Measurements from ENCODE around the gene MRPL41. TPM values are rescaled to one million over a fixed set of nuclear protein-coding genes. Genes with fewer than 3 reads are reported as not detected.
"Not testable (repeated sequence)": the region's sequence is repeated elsewhere in the genome, so short reads cannot be mapped to it uniquely, and the experiment has no call there.

MRPL41 gene
- total and polyA plus RNA-seq, 2 donors from 2014 or later, result 47.3 to 150 TPM

GRCh38 chr9:137530331-137530730 lies 21.3 kb upstream of the MRPL41 start:
- no peak overlapping the region for H3K27ac ChIP-seq (ENCODE audit: low read depth in 2 of 2, low read length in 2 of 2)
- no peak overlapping the region for H3K9ac ChIP-seq (ENCODE audit: low read length in 3 of 3)
- TF ChIP-seq CTCF (IDR thresholded peaks at IDR 0.05; ENCODE audit: borderline replicate concordance, extremely low read depth, insufficient read depth), result no peak
- FAIRE-seq (no peak), DNase-seq (no peak)
- H3K4me1 ChIP-seq (ENCODE audit: control insufficient read depth in 2 of 3, insufficient read depth in 2 of 3, low read depth in 1 of 3, low read length in 3 of 3), result peaks cover 0 to 9% (median 0%) of the 10 kb centered on the region in 3 donors
- intact Hi-C loops (cut with DNase I), result no loop called here
- no peaks in the 10 kb centered on the region for H3K27me3 ChIP-seq (ENCODE audit: control insufficient read depth, insufficient read depth, low read length)
- H3K9me3 ChIP-seq (ENCODE audit: control insufficient read depth in 2 of 3, insufficient read depth in 1 of 3, low read length in 3 of 3), result no peaks in the 10 kb centered on the region
- H3K4me3 ChIP-seq (ENCODE audit: low read length in 3 of 3), result no peak overlapping the region
- no peaks in the 10 kb centered on the region for H3K36me3 ChIP-seq (ENCODE audit: control insufficient read depth in 2 of 3, insufficient read depth in 3 of 3, low read length in 3 of 3)

- Histone ChIP-seq H3K9me3 (ENCODE audit: control insufficient read depth in 2 of 3, insufficient read depth in 1 of 3, low read length in 3 of 3) (no peaks in the 10 kb centered on the region), H3K4me3 (ENCODE audit: low read length in 3 of 3) (no peak overlapping the region), H3K27me3 (ENCODE audit: control insufficient read depth, insufficient read depth, low read length) (no peaks in the 10 kb centered on the region), H3K27ac (ENCODE audit: low read depth in 2 of 2, low read length in 2 of 2) (no peak overlapping the region), H3K4me1 (ENCODE audit: control insufficient read depth in 2 of 3, insufficient read depth in 2 of 3, low read depth in 1 of 3, low read length in 3 of 3) (peaks cover 0 to 9% (median 0%) of the 10 kb centered on the region in 3 donors), H3K36me3 (ENCODE audit: control insufficient read depth in 2 of 3, insufficient read depth in 3 of 3, low read length in 3 of 3) (no peaks in the 10 kb centered on the region), H3K9ac (ENCODE audit: low read length in 3 of 3) (no peak overlapping the region)
- intact Hi-C loops (cut with DNase I), result no loop called here
- no peak for FAIRE-seq
- no peak for TF ChIP-seq CTCF (IDR thresholded peaks at IDR 0.05; ENCODE audit: borderline replicate concordance, extremely low read depth, insufficient read depth)
- DNase-seq, result peak in 1 of 5 donors; percentile 39
These were observed 20.4 kb upstream of the MRPL41 start for GRCh38 chr9:137531099-137531765.

GRCh38 chr9:137532891-137533468 lies 18.7 kb upstream of the MRPL41 start:
- H3K9ac ChIP-seq (ENCODE audit: low read length in 3 of 3); H3K9me3 ChIP-seq (ENCODE audit: control insufficient read depth in 2 of 3, insufficient read depth in 1 of 3, low read length in 3 of 3); H3K4me1 ChIP-seq (ENCODE audit: control insufficient read depth in 2 of 3, insufficient read depth in 2 of 3, low read depth in 1 of 3, low read length in 3 of 3); H3K27ac ChIP-seq (ENCODE audit: low read depth in 2 of 2, low read length in 2 of 2); FAIRE-seq; H3K4me3 ChIP-seq (ENCODE audit: low read length in 3 of 3); H3K36me3 ChIP-seq (ENCODE audit: control insufficient read depth in 2 of 3, insufficient read depth in 3 of 3, low read length in 3 of 3); H3K27me3 ChIP-seq (ENCODE audit: control insufficient read depth, insufficient read depth, low read length); DNase-seq; intact Hi-C loops (cut with DNase I): not testable (repeated sequence)

- no peak for FAIRE-seq
- Histone ChIP-seq H3K36me3 (ENCODE audit: control insufficient read depth in 2 of 3, insufficient read depth in 3 of 3, low read length in 3 of 3) (no peaks in the 10 kb centered on the region), H3K4me3 (ENCODE audit: low read length in 3 of 3) (peak overlapping the region in 1 of 3 donors; percentile 4), H3K4me1 (ENCODE audit: control insufficient read depth in 2 of 3, insufficient read depth in 2 of 3, low read depth in 1 of 3, low read length in 3 of 3) (peaks cover 0 to 9% (median 0%) of the 10 kb centered on the region in 3 donors), H3K27ac (ENCODE audit: low read depth in 2 of 2, low read length in 2 of 2) (no peak overlapping the region), H3K9ac (ENCODE audit: low read length in 3 of 3) (no peak overlapping the region), H3K9me3 (ENCODE audit: control insufficient read depth in 2 of 3, insufficient read depth in 1 of 3, low read length in 3 of 3) (no peaks in the 10 kb centered on the region), H3K27me3 (ENCODE audit: control insufficient read depth, insufficient read depth, low read length) (no peaks in the 10 kb centered on the region)
- TF ChIP-seq CTCF (IDR thresholded peaks at IDR 0.05; ENCODE audit: borderline replicate concordance, extremely low read depth, insufficient read depth), result peak; percentile 62
- intact Hi-C loops (cut with DNase I), result no loop called here
- peak in 3 of 5 donors; percentile 57 to 89 (median 84) for DNase-seq
These were observed 17.2 kb upstream of the MRPL41 start for GRCh38 chr9:137534256-137535119.

Measured in kidney (tissue), 14 donors.